Brain microvascular endothelial cell (primary cell): Measurements from ENCODE around the gene TTLL10.

ENCODE experiments used
- DNase-seq: peaks from one replicate; pipeline ENCODE4 v3.0.0-alpha.2; 2020
- H3K27ac ChIP-seq: fragments of 250-450 bp; sonication (Bioruptor Pico); 2 replicates; pipeline ENCODE4 v1.5.1; 2020; ENCODE audit warnings: mild to moderate bottlenecking, moderate library complexity
- H3K27me3 ChIP-seq: fragments of 250-450 bp; sonication (Bioruptor Pico); replicated peaks from 2 replicates; pipeline ENCODE4 v1.5.1; 2020; ENCODE audit warnings: mild to moderate bottlenecking
- H3K36me3 ChIP-seq: fragments of 250-450 bp; sonication (Bioruptor Pico); replicated peaks from 2 replicates; pipeline ENCODE4 v1.5.1; 2020; ENCODE audit warnings: mild to moderate bottlenecking
- H3K4me3 ChIP-seq: 2 replicates; pipeline ENCODE4 v1.5.1; 2011; ENCODE audit warnings: low read depth, mild to moderate bottlenecking, control low read depth, low read length, moderate library complexity
- in situ Hi-C: cut with HindIII; loops from 2 replicates; pipeline ENCODE4 v1.10.0; 2017; ENCODE audit warnings: low sequenced_read_pairs, low pct_ligation_motif_present
- TF ChIP-seq, protein P1 (sequence below): IDR thresholded peaks from 2 replicates; pipeline ENCODE4 v1.5.1; 2011; ENCODE audit warnings: low read depth, mild to moderate bottlenecking, moderate library complexity, low read length, control low read depth, inconsistent platforms; ENCODE audit errors: missing control alignments

TTLL10 gene

DNA sequence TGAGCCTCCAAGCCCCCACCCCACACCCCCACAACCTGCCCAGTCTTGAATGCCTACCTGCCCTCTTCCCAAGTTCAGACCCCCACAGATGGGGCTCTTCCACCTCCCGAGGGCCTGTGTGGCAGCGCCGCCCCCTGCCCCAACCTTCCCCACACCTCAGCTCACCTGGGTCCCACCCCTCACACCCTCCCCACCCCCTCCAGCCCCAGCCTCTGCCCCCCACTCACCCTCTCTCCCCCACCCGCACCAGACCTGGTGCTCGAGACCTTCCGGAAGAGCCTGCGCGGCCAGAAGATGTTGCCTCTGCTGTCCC lies 23.5 kb downstream of the TTLL10 start:
- in situ Hi-C loops = no loop called here
- no peaks in the 10 kb centered on the region for H3K36me3 ChIP-seq
- TF ChIP-seq, protein P1, sequence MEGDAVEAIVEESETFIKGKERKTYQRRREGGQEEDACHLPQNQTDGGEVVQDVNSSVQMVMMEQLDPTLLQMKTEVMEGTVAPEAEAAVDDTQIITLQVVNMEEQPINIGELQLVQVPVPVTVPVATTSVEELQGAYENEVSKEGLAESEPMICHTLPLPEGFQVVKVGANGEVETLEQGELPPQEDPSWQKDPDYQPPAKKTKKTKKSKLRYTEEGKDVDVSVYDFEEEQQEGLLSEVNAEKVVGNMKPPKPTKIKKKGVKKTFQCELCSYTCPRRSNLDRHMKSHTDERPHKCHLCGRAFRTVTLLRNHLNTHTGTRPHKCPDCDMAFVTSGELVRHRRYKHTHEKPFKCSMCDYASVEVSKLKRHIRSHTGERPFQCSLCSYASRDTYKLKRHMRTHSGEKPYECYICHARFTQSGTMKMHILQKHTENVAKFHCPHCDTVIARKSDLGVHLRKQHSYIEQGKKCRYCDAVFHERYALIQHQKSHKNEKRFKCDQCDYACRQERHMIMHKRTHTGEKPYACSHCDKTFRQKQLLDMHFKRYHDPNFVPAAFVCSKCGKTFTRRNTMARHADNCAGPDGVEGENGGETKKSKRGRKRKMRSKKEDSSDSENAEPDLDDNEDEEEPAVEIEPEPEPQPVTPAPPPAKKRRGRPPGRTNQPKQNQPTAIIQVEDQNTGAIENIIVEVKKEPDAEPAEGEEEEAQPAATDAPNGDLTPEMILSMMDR = no peak
- no peaks in the 10 kb centered on the region for H3K27me3 ChIP-seq
- H3K27ac ChIP-seq = no peak overlapping the region
- H3K4me3 ChIP-seq = no peak overlapping the region
- no peak for DNase-seq

DNA sequence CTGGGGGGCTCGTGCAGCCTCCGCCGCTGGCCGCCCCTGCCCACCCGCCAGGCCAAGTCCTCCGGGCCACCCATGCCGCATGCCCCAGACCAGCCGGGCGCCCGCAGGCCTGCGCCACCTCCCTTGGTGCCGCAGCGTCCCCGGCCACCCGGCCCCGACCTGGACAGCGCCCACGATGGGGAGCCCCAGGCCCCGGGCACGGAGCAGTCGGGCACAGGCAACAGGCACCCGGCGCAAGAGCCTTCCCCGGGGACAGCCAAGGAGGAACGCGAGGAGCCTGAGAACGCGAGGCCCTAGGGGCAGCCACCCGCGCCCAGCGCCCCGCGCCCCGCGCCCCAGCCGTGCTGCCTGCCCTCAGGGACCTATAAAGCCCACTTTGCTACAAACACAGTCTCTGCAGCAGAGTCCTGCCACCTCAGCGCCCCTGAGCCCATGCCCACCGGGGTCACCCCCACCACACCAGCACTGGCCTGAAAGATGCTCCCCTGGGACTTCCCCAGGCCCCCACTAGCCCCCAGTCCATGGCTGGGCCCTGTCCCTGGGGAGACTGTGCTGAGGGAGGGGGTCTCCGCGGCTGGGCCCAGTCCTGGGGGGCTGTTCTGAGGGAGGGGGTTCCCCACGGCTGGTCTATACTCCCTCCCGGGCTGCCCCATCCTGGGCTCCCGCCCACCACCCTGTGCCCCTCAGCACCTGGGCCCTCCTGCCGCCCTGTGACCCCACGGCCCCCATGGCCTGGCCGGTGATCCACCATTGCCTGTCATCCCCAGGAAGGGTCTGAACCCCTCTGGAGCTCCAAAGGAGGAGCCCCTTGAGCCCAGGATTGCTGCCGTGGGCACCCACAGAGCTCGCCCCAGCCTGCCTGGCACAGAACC lies 24.1 kb downstream of the TTLL10 start:
- in situ Hi-C loops = no loop called here

DNA sequence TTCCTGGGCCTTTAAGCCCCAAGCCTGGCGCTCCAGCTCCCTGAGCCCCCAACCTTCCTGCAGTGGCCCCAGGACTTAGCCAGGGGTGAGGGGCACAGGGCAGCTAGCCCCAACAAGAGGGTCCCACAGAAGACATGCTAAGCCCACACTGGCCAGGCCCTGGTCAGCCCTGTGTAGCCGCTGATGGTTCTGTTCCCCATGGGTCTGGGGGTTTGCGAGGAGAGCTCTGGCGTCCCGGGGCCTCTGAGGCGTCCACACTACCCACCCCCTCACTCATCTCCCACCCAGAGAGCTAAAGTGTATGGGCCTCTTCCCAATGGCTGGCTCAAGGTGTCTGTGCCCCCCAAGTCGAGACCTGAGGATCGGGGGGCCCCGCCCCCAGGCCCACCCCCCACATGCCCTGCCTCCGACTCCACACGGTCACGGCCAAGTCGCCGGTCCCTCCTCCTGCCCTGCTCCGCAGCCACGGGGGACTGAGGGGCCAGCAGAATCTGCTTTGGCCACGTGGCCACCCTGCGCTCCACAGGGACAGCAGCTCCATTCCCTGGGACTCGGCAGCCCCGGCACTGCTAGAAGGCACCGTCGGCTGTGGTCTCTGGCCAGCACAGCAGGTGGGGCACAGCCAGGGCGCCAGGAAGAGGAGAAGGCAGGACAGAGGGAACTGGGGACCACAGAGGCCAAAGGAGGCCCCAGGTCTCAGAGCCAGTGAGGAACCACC lies 24.9 kb downstream of the TTLL10 start:
- in situ Hi-C loops = no loop called here
- peaks cover 6% of the 10 kb centered on the region for H3K27me3 ChIP-seq

More for the DNA sequence above, 24.1 kb downstream of the TTLL10 start:
- Histone ChIP-seq H3K36me3 (no peaks in the 10 kb centered on the region), H3K27me3 (peaks cover under 1% of the 10 kb centered on the region), H3K27ac (no peak overlapping the region), H3K4me3 (no peak overlapping the region)
- DNase-seq = no peak
- TF ChIP-seq, protein P1 = no peak

DNA sequence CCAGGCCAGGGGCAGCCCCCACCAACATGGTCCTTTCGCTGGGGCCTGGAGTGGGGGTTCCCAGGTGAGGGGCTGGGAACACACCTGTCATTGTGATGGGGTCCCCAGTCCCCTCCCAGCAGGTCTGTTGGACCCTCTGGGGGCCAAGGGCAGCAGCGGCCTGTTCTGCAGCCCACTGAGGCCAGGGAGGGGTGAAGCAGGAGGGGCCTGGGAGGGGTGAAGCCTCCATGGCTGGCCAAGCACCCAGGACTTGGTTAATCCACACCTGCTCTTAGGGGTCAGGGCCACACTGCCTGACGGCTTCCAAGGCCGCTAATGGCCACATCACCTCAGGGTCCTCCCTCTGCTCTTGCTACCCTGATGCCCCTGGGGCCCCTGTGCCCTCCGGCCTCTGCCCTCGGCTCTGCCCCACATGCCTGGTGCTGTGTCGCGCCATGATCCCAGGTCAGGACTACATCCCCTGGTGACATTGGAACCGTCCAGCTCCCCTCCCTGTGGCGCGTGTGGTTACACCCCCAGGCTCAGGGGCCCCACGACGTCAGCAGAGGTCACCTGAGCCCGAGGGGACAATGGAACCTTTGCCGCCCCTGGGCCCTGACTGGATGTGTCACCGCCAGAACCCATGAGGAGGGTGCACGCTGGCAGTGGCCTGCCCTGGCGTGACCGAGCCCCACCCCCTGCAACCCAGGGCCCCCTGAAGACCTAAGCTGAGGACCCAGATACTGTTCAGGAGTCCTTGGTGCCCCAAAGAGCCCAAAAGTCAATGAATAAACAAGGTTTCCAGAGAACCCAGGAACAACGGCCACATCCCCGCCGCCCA lies 25.7 kb downstream of the TTLL10 start:
- Histone ChIP-seq H3K27me3 (peaks cover 7% of the 10 kb centered on the region), H3K36me3 (no peaks in the 10 kb centered on the region), H3K4me3 (no peak overlapping the region), H3K27ac (no peak overlapping the region)
- TF ChIP-seq, protein P1 = no peak
- in situ Hi-C loops = no loop called here
- DNase-seq = no peak

More for the DNA sequence above, 24.9 kb downstream of the TTLL10 start:
- Histone ChIP-seq H3K4me3 (no peak overlapping the region), H3K36me3 (no peaks in the 10 kb centered on the region), H3K27ac (no peak overlapping the region)
- TF ChIP-seq, protein P1 = no peak
- no peak for DNase-seq

DNA sequence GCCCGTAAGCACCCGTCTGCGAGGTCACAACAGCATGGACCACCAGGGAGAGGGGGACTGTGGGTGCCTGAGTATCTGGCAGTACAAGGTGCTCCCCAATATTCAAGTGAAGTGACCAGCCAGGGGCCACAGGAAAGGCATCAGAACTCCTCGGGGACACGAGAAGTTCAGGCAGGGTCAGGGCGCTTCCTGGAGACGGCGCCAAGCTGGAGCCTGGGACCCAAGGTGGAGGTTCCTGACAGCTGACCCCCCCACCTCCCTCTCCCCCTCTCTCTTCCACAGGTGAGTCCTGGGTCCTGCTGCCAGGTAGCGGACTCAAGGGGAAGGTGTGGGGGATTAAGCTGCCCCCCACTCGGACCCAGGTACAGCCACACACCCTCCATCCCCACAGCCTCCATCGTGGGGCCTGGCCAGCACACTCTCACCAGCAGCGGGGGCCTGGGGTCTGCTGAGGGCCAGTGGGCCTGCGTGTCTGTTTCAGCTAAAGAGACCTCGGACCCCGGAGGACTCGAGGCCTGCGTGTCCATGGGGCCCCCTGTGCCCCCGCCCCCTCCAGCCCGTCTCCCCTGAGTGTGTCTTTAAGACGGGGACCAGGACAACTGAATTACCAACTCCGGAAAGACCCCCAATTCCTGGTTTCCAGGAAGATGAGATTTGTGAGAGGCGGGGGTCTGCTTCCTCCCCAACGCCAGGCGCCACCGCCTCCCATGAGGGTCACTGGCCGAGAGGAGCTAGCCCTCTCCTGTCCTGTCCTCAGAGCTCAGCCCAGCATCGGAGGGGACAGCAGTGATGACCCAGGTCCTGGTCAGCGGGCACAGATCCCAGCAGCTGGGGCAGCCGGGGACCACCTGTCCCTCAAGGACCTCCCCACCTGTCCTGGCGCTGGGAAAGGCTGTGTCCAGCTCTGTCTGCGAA lies 26.5 kb downstream of the TTLL10 start:
- H3K27ac ChIP-seq = no peak overlapping the region
- peaks cover 9% of the 10 kb centered on the region for H3K27me3 ChIP-seq
- no peak overlapping the region for H3K4me3 ChIP-seq
- H3K36me3 ChIP-seq = no peaks in the 10 kb centered on the region
- in situ Hi-C loops = no loop called here
- TF ChIP-seq, protein P1 = no peak
- no peak for DNase-seq
